Activated CD8-positive, alpha-beta memory T cell treated with anti-CD3 and anti-CD28 coated beads, Interleukin-2, amount 10 ng/mL, durations not matched to agents 7 days and 5 days (primary cell): Measurements from ENCODE around the gene SPAG9. TPM values are rescaled to one million over a fixed set of nuclear protein-coding genes. Genes with fewer than 3 reads are reported as not detected.
"Not testable (repeated sequence)": the region's sequence is repeated elsewhere in the genome, so short reads cannot be mapped to it uniquely, and the experiment has no call there.

Source experiments
- ATAC-seq: fragments of 150-1000 bp; cut with Tn5 transposase; one replicate; pipeline ENCODE4 v1.10.0; 2021; ENCODE audit warnings: moderate library complexity
- CTCF ChIA-PET: fragments of 350-600 bp; sonication (Branson Sonifier 250); formaldehyde crosslinking; loops from one replicate; lab custom pipeline; 2021; ENCODE audit warnings: antibody characterized with exemption; lab: Charles Lee
- DNase-seq: peaks from one replicate; pipeline ENCODE4 v3.0.0-alpha.2; 2020
- H3K27ac Mint-ChIP-seq: one replicate; pipeline ENCODE4 v1.8.0; 2021; ENCODE audit warnings: mild to moderate bottlenecking, mixed read lengths
- H3K27me3 Mint-ChIP-seq: one replicate; pipeline ENCODE4 v1.8.0; 2021; ENCODE audit warnings: mixed read lengths
- H3K36me3 Mint-ChIP-seq: one replicate; pipeline ENCODE4 v1.8.0; 2021; ENCODE audit warnings: mild to moderate bottlenecking, mixed read lengths
- H3K4me1 Mint-ChIP-seq: one replicate; pipeline ENCODE4 v1.8.0; 2021; ENCODE audit warnings: mixed read lengths
- H3K4me3 Mint-ChIP-seq: one replicate; pipeline ENCODE4 v1.8.0; 2021; ENCODE audit warnings: mild to moderate bottlenecking, moderate library complexity, mixed read lengths
- H3K9me3 Mint-ChIP-seq: one replicate; pipeline ENCODE4 v1.8.0; 2022; ENCODE audit warnings: low read depth, mixed read lengths
- total RNA-seq, 2 experiments: library from RNA; stranded (reverse); gene quantifications; one replicate each; pipeline ENCODE4 v1.2.3, GENCODE V29; 2021

Gene SPAG9
- total RNA-seq, 2 experiments from 2014 or later = 49.0 to 53.8 TPM

GRCh38 chr17:51103050-51103449 lies 17.6 kb downstream of the SPAG9 start:
- no peak for DNase-seq
- Mint-ChIP-seq H3K27me3 (no peaks in the 10 kb centered on the region), H3K36me3 (peaks cover 10% of the 10 kb centered on the region), H3K9me3 (no peaks in the 10 kb centered on the region), H3K27ac (no peak overlapping the region), H3K4me1 (peaks cover 12% of the 10 kb centered on the region), H3K4me3 (no peak overlapping the region)
- ATAC-seq = no peak
- CTCF ChIA-PET = no interaction called here

GRCh38 chr17:51097708-51098446 lies 22.8 kb downstream of the SPAG9 start:
- CTCF ChIA-PET = no interaction called here
- Mint-ChIP-seq H3K27ac (no peak overlapping the region), H3K4me1 (peaks cover 31% of the 10 kb centered on the region), H3K36me3 (peaks cover 2% of the 10 kb centered on the region), H3K9me3 (no peaks in the 10 kb centered on the region), H3K4me3 (no peak overlapping the region), H3K27me3 (no peaks in the 10 kb centered on the region)
- ATAC-seq (no peak), DNase-seq (no peak)

- ATAC-seq = no peak
- Mint-ChIP-seq H3K27me3 (no peaks in the 10 kb centered on the region), H3K4me3 (no peak overlapping the region), H3K9me3 (no peaks in the 10 kb centered on the region), H3K4me1 (peaks cover 20% of the 10 kb centered on the region), H3K27ac (no peak overlapping the region), H3K36me3 (no peaks in the 10 kb centered on the region)
- DNase-seq = no peak
- CTCF ChIA-PET = interaction anchor here (0.5 to 0.6 kb wide), 2 partner anchors 21 to 309 kb away, joined by 3 read pairs; no protein-coding TSS in a partner anchor
Observed at GRCh38 chr17:51091635-51092034, 29.0 kb downstream of the SPAG9 start.

GRCh38 chr17:51088868-51089267 lies 31.8 kb downstream of the SPAG9 start:
- H3K9me3 Mint-ChIP-seq, H3K27me3 Mint-ChIP-seq, CTCF ChIA-PET, H3K4me3 Mint-ChIP-seq, H3K4me1 Mint-ChIP-seq, ATAC-seq, DNase-seq, H3K27ac Mint-ChIP-seq, H3K36me3 Mint-ChIP-seq: not testable (repeated sequence)

- Mint-ChIP-seq H3K9me3 (no peaks in the 10 kb centered on the region), H3K4me3 (no peak overlapping the region), H3K27me3 (no peaks in the 10 kb centered on the region), H3K27ac (no peak overlapping the region), H3K4me1 (peaks cover 3% of the 10 kb centered on the region), H3K36me3 (no peaks in the 10 kb centered on the region)
- CTCF ChIA-PET = no interaction called here
- no peak for DNase-seq
- no peak for ATAC-seq
Observed at GRCh38 chr17:51088287-51088686, 32.4 kb downstream of the SPAG9 start.

- Mint-ChIP-seq H3K27ac (no peak overlapping the region), H3K4me1 (peaks cover 5% of the 10 kb centered on the region), H3K36me3 (peaks cover 2% of the 10 kb centered on the region), H3K27me3 (no peaks in the 10 kb centered on the region), H3K4me3 (no peak overlapping the region), H3K9me3 (no peaks in the 10 kb centered on the region)
- CTCF ChIA-PET = interaction anchor here (1.2 kb wide), 2 partner anchors 19 to 45 kb away, joined by 3 read pairs; no protein-coding TSS in a partner anchor
- DNase-seq (no peak), ATAC-seq (no peak)
Observed at GRCh38 chr17:51087072-51087757, 33.5 kb downstream of the SPAG9 start.

GRCh38 chr17:51085150-51085805 lies 35.4 kb downstream of the SPAG9 start:
- no peak overlapping the region for H3K27ac Mint-ChIP-seq

GRCh38 chr17:51083981-51084380 lies 36.7 kb downstream of the SPAG9 start:
- Mint-ChIP-seq H3K9me3 (no peaks in the 10 kb centered on the region), H3K4me1 (peaks cover 8% of the 10 kb centered on the region), H3K36me3 (peaks cover 15% of the 10 kb centered on the region), H3K27me3 (no peaks in the 10 kb centered on the region), H3K27ac (no peak overlapping the region), H3K4me3 (no peak overlapping the region)
- ATAC-seq (no peak), DNase-seq (no peak)
- CTCF ChIA-PET = interaction anchor here (0.6 kb wide), 1 partner anchor 45 kb away, joined by 3 read pairs; no protein-coding TSS in a partner anchor

More at GRCh38 chr17:51085150-51085805, 35.4 kb downstream of the SPAG9 start:
- DNase-seq (no peak), ATAC-seq (no peak)
- CTCF ChIA-PET = interaction anchor here (0.7 to 1.1 kb wide), 2 partner anchors 24 to 219 kb away, joined by 3 to 5 read pairs; no protein-coding TSS in a partner anchor
- H3K9me3 Mint-ChIP-seq = no peaks in the 10 kb centered on the region
- peaks cover 8% of the 10 kb centered on the region for H3K4me1 Mint-ChIP-seq
- H3K4me3 Mint-ChIP-seq = no peak overlapping the region
- H3K27me3 Mint-ChIP-seq = no peaks in the 10 kb centered on the region
- H3K36me3 Mint-ChIP-seq = peaks cover 7% of the 10 kb centered on the region

GRCh38 chr17:51083364-51083763 lies 37.3 kb downstream of the SPAG9 start:
- CTCF ChIA-PET = interaction anchor here (1.1 kb wide), 1 partner anchor 81 kb away, joined by 3 read pairs; no protein-coding TSS in a partner anchor
- H3K27ac Mint-ChIP-seq, H3K9me3 Mint-ChIP-seq, ATAC-seq, H3K4me3 Mint-ChIP-seq, DNase-seq, H3K4me1 Mint-ChIP-seq, H3K27me3 Mint-ChIP-seq: not testable (repeated sequence)
- peaks cover 18% of the 10 kb centered on the region for H3K36me3 Mint-ChIP-seq

- DNase-seq (no peak), ATAC-seq (no peak)
- no peak overlapping the region for H3K27ac Mint-ChIP-seq
- H3K4me3 Mint-ChIP-seq = no peak overlapping the region
- H3K4me1 Mint-ChIP-seq = peaks cover 4% of the 10 kb centered on the region
- CTCF ChIA-PET = no interaction called here
- H3K9me3 Mint-ChIP-seq = no peaks in the 10 kb centered on the region
- H3K36me3 Mint-ChIP-seq = peaks cover 29% of the 10 kb centered on the region
- no peaks in the 10 kb centered on the region for H3K27me3 Mint-ChIP-seq
Observed at GRCh38 chr17:51079049-51079448, 41.6 kb downstream of the SPAG9 start.

GRCh38 chr17:51078009-51078592 lies 42.6 kb downstream of the SPAG9 start:
- Mint-ChIP-seq H3K36me3 (peaks cover 29% of the 10 kb centered on the region), H3K4me3 (no peak overlapping the region), H3K9me3 (no peaks in the 10 kb centered on the region), H3K27ac (no peak overlapping the region), H3K4me1 (peaks cover 4% of the 10 kb centered on the region), H3K27me3 (no peaks in the 10 kb centered on the region)
- CTCF ChIA-PET = interaction anchor here (1.1 kb wide), 1 partner anchor 21 kb away, joined by 5 read pairs; no protein-coding TSS in a partner anchor
- DNase-seq = no peak
- ATAC-seq = no peak

- H3K4me3 Mint-ChIP-seq = no peak overlapping the region
- H3K27me3 Mint-ChIP-seq = no peaks in the 10 kb centered on the region
- no peak overlapping the region for H3K27ac Mint-ChIP-seq
- H3K4me1 Mint-ChIP-seq = peaks cover 2% of the 10 kb centered on the region
- CTCF ChIA-PET = no interaction called here
- H3K9me3 Mint-ChIP-seq = no peaks in the 10 kb centered on the region
- DNase-seq (no peak), ATAC-seq (no peak)
- H3K36me3 Mint-ChIP-seq = peaks cover 26% of the 10 kb centered on the region
Observed at GRCh38 chr17:51076821-51077220, 43.8 kb downstream of the SPAG9 start.

- no peak for DNase-seq
- H3K27ac Mint-ChIP-seq = no peak overlapping the region
- peaks cover 2% of the 10 kb centered on the region for H3K36me3 Mint-ChIP-seq
- H3K27me3 Mint-ChIP-seq = no peaks in the 10 kb centered on the region
- no peak for ATAC-seq
- H3K4me1 Mint-ChIP-seq = peaks cover 1% of the 10 kb centered on the region
- H3K9me3 Mint-ChIP-seq = no peaks in the 10 kb centered on the region
- CTCF ChIA-PET = no interaction called here
- no peak overlapping the region for H3K4me3 Mint-ChIP-seq
Observed at GRCh38 chr17:51071556-51071955, 49.1 kb downstream of the SPAG9 start.
